Esophagus squamous epithelium (tissue), 4 donors: ENCODE measurements around the gene UGGT1.

ENCODE experiments used
- POLR2A ChIP-seq, 4 donors: fragments of 450-650 bp; IDR thresholded peaks; one replicate each; pipeline ENCODE4 v1.6.1; 2017; ENCODE audit warnings: antibody characterized with exemption in 4 of 4, mild to moderate bottlenecking in 4 of 4, moderate library complexity in 3 of 4
- TF ChIP-seq, protein P1 (sequence below), 6 experiments: fragments of 450-650 bp in 4 of 6; fragments of 200-600 bp in 2 of 6; sonication (generic) in 2 of 6; IDR thresholded peaks; one replicate each; pipeline ENCODE4 v1.5.1; 2016 to 2019; ENCODE audit warnings: antibody characterized with exemption in 6 of 6, mild to moderate bottlenecking in 4 of 6, moderate library complexity in 4 of 6

DNA sequence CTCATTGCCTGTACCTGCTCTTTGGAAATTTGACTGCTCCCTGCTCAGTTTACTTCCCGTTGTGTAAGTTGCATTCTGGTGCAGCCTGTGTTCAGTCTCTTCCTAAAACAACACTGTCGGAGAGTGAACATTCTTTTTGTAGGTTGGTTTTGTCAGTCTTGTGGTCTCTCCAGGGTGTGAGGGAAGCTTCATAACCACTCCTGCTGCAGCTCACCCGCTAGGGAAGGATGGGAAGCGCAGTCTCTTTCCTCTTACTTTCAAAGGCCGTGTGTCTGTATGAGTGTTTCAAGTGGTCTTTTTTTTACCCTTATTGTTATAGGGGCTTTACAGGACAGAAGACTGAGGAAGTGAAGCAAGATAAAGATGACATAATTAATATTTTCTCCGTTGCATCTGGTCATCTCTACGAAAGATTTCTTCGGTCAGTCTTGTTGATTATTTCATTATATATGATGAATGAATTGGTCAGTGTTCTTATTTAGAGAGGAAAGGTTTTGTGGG, 87.2 kb downstream of the UGGT1 start:
- TF ChIP-seq, protein P1, sequence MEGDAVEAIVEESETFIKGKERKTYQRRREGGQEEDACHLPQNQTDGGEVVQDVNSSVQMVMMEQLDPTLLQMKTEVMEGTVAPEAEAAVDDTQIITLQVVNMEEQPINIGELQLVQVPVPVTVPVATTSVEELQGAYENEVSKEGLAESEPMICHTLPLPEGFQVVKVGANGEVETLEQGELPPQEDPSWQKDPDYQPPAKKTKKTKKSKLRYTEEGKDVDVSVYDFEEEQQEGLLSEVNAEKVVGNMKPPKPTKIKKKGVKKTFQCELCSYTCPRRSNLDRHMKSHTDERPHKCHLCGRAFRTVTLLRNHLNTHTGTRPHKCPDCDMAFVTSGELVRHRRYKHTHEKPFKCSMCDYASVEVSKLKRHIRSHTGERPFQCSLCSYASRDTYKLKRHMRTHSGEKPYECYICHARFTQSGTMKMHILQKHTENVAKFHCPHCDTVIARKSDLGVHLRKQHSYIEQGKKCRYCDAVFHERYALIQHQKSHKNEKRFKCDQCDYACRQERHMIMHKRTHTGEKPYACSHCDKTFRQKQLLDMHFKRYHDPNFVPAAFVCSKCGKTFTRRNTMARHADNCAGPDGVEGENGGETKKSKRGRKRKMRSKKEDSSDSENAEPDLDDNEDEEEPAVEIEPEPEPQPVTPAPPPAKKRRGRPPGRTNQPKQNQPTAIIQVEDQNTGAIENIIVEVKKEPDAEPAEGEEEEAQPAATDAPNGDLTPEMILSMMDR (IDR thresholded peaks at IDR 0.05): no peak
- no peak for TF ChIP-seq POLR2A (IDR thresholded peaks at IDR 0.05)
